T1000 (cell line): Measurements from ENCODE around the gene UBC.
"Not testable (repeated sequence)": the region's sequence is repeated elsewhere in the genome, so short reads cannot be mapped to it uniquely, and the experiment has no call there.

Experiments
- DNase-seq: peaks from one replicate; lab custom pipeline; 2025; ENCODE audit warnings: mixed read lengths; lab: John Stamatoyannopoulos, UW

The UBC gene

GRCh38 chr12:124884587-124885438 lies 29.6 kb downstream of the UBC start:
- DNase-seq: no peak

DNA sequence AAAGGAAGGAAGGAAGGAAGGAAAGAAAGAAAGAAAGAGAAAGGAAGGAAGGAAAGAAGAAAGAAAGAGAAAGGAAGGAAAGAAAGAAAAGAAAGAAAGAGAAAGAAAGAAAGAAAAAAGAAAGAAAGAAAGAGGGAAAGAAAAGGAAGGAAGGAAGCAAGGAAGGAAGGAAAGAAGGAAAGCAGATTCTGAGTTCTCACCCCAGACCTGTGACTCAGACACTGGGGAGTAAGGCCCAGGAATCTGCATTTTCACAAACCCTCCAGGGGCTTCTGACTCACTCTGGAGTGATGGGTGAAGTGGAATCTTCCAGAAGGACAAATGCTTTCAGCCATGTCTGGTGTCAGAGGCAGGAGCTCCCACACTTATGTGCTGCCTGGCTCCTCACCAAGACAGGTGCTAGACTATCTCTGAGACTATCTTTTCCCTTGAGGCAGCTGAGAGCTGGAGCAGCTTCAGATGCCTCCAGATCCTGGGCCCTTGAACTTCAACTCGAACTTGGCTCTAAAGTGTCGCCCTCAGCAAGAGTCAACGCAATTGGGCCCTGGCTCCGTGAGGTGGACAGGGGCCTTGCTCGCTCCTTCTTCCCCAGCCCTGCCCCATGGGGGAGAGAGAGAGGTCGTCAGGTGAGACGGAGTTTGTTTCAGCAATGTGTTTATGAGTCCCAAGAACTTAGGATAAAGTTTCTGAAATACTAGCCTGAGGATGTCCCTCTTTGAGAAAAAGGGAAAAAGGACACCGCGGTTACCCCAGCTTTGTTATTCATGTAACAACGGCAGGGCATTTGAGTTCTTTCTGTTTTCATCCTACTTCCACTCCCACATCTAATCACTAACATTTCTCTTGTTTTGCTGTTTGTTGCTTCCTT lies 31.0 kb downstream of the UBC start:
- no peak for DNase-seq

DNA sequence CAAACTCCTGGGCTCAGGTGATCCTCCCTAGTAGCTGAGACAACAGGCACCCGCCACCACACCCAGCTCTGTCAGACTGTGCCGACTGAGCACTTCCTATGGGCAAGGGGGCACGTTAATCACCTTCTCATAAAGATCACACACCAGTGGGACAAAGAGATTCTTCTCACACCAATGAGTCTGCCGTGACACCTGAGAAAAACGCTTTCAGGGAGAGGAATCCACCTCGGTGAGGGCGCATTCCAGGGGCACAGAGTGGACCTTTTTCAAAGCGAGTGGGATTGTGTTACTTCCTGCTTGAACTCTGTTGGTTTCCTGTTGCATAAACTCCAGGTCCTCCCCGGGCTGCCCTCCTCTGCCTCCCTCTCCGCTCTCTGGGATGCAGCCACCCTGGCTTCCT lies 33.3 kb downstream of the UBC start:
- no peak for DNase-seq

GRCh38 chr12:124880335-124880734 lies 34.1 kb downstream of the UBC start:
- DNase-seq: not testable (repeated sequence)

DNA sequence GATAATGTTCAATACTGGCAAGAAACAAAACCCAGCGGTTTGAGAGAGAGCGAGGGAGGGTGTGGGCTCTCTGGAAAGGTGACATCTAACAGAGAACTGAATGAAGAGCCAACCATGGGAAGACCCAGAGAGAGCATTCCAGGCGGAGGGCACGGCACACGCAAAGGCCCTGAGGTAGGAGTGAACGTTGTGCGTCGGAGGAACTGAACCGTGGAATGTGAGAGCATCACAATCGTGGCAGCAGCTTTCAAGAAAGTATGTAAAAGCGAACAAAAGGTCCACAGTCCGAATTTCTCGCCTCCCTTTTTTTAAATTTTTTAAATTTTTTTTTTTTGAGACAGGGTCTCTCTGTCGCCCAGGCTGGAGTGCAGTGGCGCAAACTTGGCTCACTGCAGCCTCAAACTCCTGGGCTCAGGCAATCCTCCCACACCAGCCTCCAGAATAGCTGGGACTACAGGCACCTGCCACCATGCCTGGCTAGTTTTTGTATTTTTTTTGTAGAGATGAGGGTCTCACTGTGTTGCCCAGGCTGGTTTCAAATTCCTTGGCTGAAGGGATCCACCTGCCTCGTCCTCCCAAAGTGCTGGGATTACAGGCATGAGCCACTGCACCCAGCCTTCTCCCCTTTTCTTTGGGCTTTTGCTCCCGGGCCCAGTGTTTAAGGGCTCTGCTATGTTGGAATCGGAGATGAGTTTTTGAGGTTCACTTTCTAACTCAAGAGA lies 35.5 kb downstream of the UBC start:
- DNase-seq: no peak

- DNase-seq: no peak
Measured at GRCh38 chr12:124877423-124877822, 37.0 kb downstream of the UBC start.

- no peak for DNase-seq
Measured at GRCh38 chr12:124876171-124876570, 38.3 kb downstream of the UBC start.

- no peak for DNase-seq
Measured at GRCh38 chr12:124875803-124876132, 38.7 kb downstream of the UBC start.

GRCh38 chr12:124874988-124875802 lies 39.3 kb downstream of the UBC start:
- DNase-seq: no peak

DNA sequence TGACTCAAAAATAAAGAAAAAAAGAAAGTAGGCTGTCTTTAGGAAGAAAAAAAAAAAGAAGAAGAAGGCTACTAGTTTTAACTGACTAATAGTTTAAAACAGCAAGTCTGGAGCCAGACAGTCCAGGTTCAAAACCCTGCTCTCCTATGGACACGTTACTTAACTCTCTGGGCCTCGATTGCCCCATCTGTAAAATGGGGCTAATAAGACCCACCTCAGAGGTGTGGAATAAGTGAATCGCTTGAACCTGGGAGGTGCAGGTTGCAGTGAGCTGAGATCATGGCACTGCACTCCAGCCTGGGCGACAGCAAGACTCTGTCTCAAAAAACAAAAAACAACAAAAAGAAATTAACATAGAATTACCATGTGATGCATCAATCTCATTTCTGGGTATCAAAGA lies 40.3 kb downstream of the UBC start:
- no peak for DNase-seq

DNA sequence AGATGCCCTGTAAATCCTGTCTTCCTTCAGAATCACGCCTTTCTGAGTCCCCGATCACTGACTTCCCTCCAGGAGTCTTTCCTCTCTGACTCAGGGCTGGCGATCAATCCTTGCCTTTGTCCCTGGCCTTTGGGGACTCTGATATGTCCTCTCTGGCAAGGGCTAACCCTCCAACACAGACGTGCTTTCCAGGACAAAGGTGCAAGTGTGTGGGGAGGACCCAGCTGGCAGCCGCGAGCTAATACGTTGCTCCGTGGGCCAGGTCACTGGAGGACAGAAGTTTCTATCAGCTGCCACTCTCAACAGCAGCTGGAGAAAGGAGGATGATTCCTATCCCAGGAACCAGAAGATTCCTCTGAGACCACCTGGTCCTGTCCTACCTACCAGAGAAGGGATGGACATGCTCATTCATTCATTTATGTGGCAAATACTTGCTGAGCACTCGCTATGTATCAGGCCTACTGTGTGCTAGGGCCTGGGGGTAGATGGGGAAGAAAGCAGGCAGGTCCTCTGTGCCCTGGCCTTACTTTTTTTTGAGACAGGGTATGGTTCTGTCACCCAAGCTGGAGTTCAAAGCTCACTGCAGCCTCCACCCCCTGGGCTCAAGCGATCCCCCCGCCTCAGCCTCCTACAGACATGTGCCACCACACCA lies 42.3 kb downstream of the UBC start:
- DNase-seq: no peak

- no peak for DNase-seq
Measured at GRCh38 chr12:124871297-124871696, 43.2 kb downstream of the UBC start.

GRCh38 chr12:124870515-124870914 lies 43.9 kb downstream of the UBC start:
- no peak for DNase-seq

DNA sequence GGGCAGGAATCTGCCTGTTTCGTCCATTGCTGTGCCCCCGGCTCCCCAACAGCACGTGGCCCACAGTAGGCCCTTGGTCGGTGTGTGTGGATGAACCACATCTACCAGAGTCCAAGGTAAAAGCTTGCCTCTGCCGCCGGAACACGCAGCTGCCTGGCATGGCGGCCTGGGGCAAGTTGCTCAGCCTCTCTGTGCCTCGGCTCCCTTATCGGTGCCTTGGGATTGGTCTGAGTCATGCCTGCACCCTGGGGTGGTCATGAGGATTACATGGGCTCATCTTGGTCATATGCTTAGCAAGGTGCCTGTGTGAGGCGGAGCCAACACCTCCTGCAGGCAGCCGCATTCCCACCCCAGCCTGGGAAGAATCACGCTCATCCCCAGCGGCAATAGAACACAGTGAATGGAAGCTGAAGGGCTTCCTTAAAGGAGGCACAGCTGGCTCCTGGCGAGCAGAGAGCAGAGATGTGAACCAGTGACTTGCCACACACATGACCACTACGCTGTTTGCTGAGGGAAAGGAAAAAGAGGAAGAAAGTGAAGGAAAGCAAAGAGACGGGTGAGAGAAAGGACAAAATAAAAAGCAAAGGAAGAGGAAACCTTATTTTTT lies 45.3 kb downstream of the UBC start:
- no peak for DNase-seq

- DNase-seq: no peak
Measured at GRCh38 chr12:124868252-124869058, 46.0 kb downstream of the UBC start.

DNA sequence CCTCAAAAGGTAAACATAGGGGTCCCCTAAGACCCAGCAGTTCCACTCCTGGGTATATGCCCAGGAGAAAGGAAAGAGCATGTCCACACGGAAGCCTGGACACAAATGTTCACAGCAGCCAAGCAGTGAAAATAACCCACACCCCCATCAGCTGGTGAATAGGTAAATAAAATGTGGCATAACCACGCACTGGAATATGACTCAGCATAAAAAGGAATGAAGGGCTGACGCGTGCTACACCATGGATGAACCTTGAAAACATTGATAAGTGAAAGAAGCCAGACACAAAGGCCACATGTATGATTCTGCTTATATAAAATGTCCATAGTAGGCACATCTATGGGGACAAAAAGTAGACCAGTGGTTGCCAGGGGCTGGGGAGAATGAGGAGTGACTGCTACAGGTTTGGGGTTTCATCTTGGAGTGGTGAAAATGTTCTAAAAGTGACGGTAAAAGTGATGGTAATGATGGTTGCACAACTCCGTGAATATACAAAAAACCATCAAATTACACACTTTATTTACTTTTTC lies 47.0 kb downstream of the UBC start:
- no peak for DNase-seq

- DNase-seq: no peak
Measured at GRCh38 chr12:124866883-124867400, 47.5 kb downstream of the UBC start.

- DNase-seq: no peak
Measured at GRCh38 chr12:124866195-124866882, 48.1 kb downstream of the UBC start.

DNA sequence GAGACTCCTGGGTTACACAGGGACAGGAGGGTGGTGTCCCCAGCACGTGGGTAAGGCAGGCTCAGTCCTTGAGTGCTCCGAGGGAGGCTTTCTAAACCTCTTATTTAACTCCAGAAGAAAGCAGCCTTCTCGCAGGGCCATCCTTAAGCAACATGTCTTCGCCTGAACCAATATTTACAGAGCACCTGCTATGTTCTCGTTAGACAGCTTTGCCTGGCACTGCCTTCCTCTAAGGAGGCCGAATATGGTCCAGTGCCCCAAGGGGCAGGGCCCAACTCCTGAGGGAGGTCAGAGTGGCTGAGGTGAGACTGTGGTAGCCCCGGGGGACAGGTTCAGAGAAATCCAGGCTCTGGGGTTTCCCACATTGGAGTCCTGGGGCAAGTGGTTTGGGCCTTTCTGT lies 48.7 kb downstream of the UBC start:
- DNase-seq: no peak
